Glutamatergic neuron (in vitro differentiated cells): ENCODE results near the gene CDK5RAP3. TPM values are rescaled to one million over a fixed set of nuclear protein-coding genes. Genes with fewer than 3 reads are reported as not detected.

Experiments
- DNase-seq: peaks from one replicate; pipeline ENCODE4 v3.0.0; 2022
- H3K27ac Mint-ChIP-seq: one replicate; pipeline ENCODE4 v1.8.0; 2020; ENCODE audit warnings: mild to moderate bottlenecking, mixed read lengths, inconsistent platforms; ENCODE audit not compliant: unreplicated experiment
- H3K27me3 Mint-ChIP-seq: one replicate; pipeline ENCODE4 v1.8.0; 2020; ENCODE audit warnings: mild to moderate bottlenecking, moderate library complexity, mixed read lengths, inconsistent platforms; ENCODE audit not compliant: unreplicated experiment
- H3K36me3 Mint-ChIP-seq: one replicate; pipeline ENCODE4 v1.8.0; 2020; ENCODE audit warnings: mild to moderate bottlenecking, mixed read lengths, inconsistent platforms; ENCODE audit not compliant: unreplicated experiment
- H3K4me1 Mint-ChIP-seq: one replicate; pipeline ENCODE4 v1.8.0; 2020; ENCODE audit warnings: mild to moderate bottlenecking, low read depth, mixed read lengths, inconsistent platforms; ENCODE audit not compliant: unreplicated experiment
- H3K4me3 Mint-ChIP-seq: one replicate; pipeline ENCODE4 v1.8.0; 2020; ENCODE audit warnings: mild to moderate bottlenecking, mixed read lengths, inconsistent platforms; ENCODE audit not compliant: unreplicated experiment
- H3K9me3 Mint-ChIP-seq: one replicate; pipeline ENCODE4 v1.8.0; 2020; ENCODE audit warnings: mild to moderate bottlenecking, moderate library complexity, mixed read lengths, inconsistent platforms; ENCODE audit not compliant: unreplicated experiment
- CTCF ChIP-seq: fragments of 200-600 bp; sonication (generic); IDR thresholded peaks from one replicate; pipeline ENCODE4 v1.5.0; 2021; ENCODE audit not compliant: partially characterized antibody, unreplicated experiment
- total RNA-seq: library from RNA; stranded (reverse); fragmentation: NEBNext Ultra II Directional; extraction: Animal tissue kit (Norgen Biotek cat#: 25700); gene quantifications from one replicate; pipeline ENCODE4 v1.2.1, GENCODE V29; 2021; ENCODE audit not compliant: unreplicated experiment

CDK5RAP3 gene
- total RNA-seq, 1 donor from 2014 or later, result 196 TPM

- Mint-ChIP-seq H3K27me3 (peaks cover 14% of the 10 kb centered on the region), H3K36me3 (no peaks in the 10 kb centered on the region), H3K4me1 (peaks cover 5% of the 10 kb centered on the region), H3K4me3 (peak overlapping the region; percentile 93), H3K27ac (no peak overlapping the region), H3K9me3 (peaks cover 7% of the 10 kb centered on the region)
- DNase-seq, result no peak
- no peak for TF ChIP-seq CTCF
Observed at GRCh38 chr17:48025904-48026501, 55.1 kb downstream of the CDK5RAP3 start.

GRCh38 chr17:48026502-48027321 lies 55.8 kb downstream of the CDK5RAP3 start:
- H3K27me3 Mint-ChIP-seq, result peaks cover 14% of the 10 kb centered on the region
- peaks cover 7% of the 10 kb centered on the region for H3K9me3 Mint-ChIP-seq
- H3K36me3 Mint-ChIP-seq, result no peaks in the 10 kb centered on the region
- peak; percentile 91 for DNase-seq
- no peak overlapping the region for H3K27ac Mint-ChIP-seq
- H3K4me3 Mint-ChIP-seq, result peak overlapping the region; percentile 15
- peaks cover 5% of the 10 kb centered on the region for H3K4me1 Mint-ChIP-seq
- peak; percentile 76 for TF ChIP-seq CTCF

- peaks cover 14% of the 10 kb centered on the region for H3K27me3 Mint-ChIP-seq
- no peak for TF ChIP-seq CTCF
- H3K27ac Mint-ChIP-seq, result no peak overlapping the region
- H3K9me3 Mint-ChIP-seq, result peaks cover 7% of the 10 kb centered on the region
- H3K4me1 Mint-ChIP-seq, result peaks cover 5% of the 10 kb centered on the region
- no peaks in the 10 kb centered on the region for H3K36me3 Mint-ChIP-seq
- DNase-seq, result no peak
- no peak overlapping the region for H3K4me3 Mint-ChIP-seq
Observed at GRCh38 chr17:48027322-48027981, 56.5 kb downstream of the CDK5RAP3 start.

- DNase-seq, result no peak
- Mint-ChIP-seq H3K27ac (no peak overlapping the region), H3K4me1 (peaks cover 10% of the 10 kb centered on the region), H3K27me3 (peaks cover 13% of the 10 kb centered on the region), H3K36me3 (no peaks in the 10 kb centered on the region), H3K4me3 (no peak overlapping the region), H3K9me3 (peaks cover 10% of the 10 kb centered on the region)
- no peak for TF ChIP-seq CTCF
Observed at GRCh38 chr17:48028736-48029135, 57.8 kb downstream of the CDK5RAP3 start.

GRCh38 chr17:48030531-48030930 lies 59.6 kb downstream of the CDK5RAP3 start:
- TF ChIP-seq CTCF, result no peak
- Mint-ChIP-seq H3K4me3 (no peak overlapping the region), H3K4me1 (peaks cover 6% of the 10 kb centered on the region), H3K9me3 (peaks cover 9% of the 10 kb centered on the region), H3K36me3 (no peaks in the 10 kb centered on the region), H3K27me3 (peaks cover 9% of the 10 kb centered on the region), H3K27ac (no peak overlapping the region)
- DNase-seq, result no peak
